H9 (cell line): ENCODE results near the gene TPD52L2. TPM values are rescaled to one million over a fixed set of nuclear protein-coding genes. Genes with fewer than 3 reads are reported as not detected.

Experiments
- DNase-seq: peaks from one replicate; pipeline ENCODE4 v3.0.0-alpha.2; 2017
- H2AFZ ChIP-seq: one replicate; pipeline ENCODE4 v1.6.1; 2013; ENCODE audit warnings: mild to moderate bottlenecking, low read length, control low read depth, moderate library complexity
- H2AK5ac ChIP-seq: 2 replicates; pipeline ENCODE4 v1.6.1; 2013; ENCODE audit warnings: low read length, control low read depth, mixed read lengths; ENCODE audit not compliant: insufficient read length
- H2BK120ac ChIP-seq: one replicate; pipeline ENCODE4 v1.6.1; 2013; ENCODE audit warnings: low read depth, mild to moderate bottlenecking, low read length, control low read depth, inconsistent platforms; ENCODE audit not compliant: poor library complexity, severe bottlenecking
- H2BK12ac ChIP-seq: 2 replicates; pipeline ENCODE4 v1.6.1; 2013; ENCODE audit warnings: low read length, control low read depth, mixed read lengths, low read depth; ENCODE audit not compliant: insufficient read length
- H2BK15ac ChIP-seq: 2 replicates; pipeline ENCODE4 v1.6.1; 2013; ENCODE audit warnings: low read depth, low read length, control low read depth
- H2BK20ac ChIP-seq: one replicate; pipeline ENCODE4 v1.6.1; 2013; ENCODE audit warnings: low read depth, mild to moderate bottlenecking, low read length, control low read depth, inconsistent platforms; ENCODE audit not compliant: poor library complexity, severe bottlenecking
- H2BK5ac ChIP-seq: 2 replicates; pipeline ENCODE4 v1.6.1; 2013; ENCODE audit warnings: low read length, control low read depth, mixed read lengths; ENCODE audit not compliant: insufficient read length
- H3K14ac ChIP-seq: 2 replicates; pipeline ENCODE4 v1.6.1; 2013; ENCODE audit warnings: low read length, control low read depth; ENCODE audit not compliant: insufficient read depth
- H3K18ac ChIP-seq: 2 replicates; pipeline ENCODE4 v1.6.1; 2013; ENCODE audit warnings: low read depth, mild to moderate bottlenecking, mixed read lengths, low read length, control low read depth; ENCODE audit not compliant: insufficient read length
- H3K23ac ChIP-seq: 2 replicates; pipeline ENCODE4 v1.6.1; 2013; ENCODE audit warnings: low read length, control low read depth, mixed read lengths, low read depth; ENCODE audit not compliant: insufficient read length
- H3K23me2 ChIP-seq: 2 replicates; pipeline ENCODE4 v1.6.1; 2013; ENCODE audit warnings: low read depth, mild to moderate bottlenecking, mixed read lengths, low read length, control low read depth; ENCODE audit not compliant: insufficient read length, poor library complexity, severe bottlenecking
- H3K27ac ChIP-seq: 2 replicates; pipeline ENCODE4 v1.5.1; 2013; ENCODE audit warnings: low read length, control low read depth, mixed read lengths, low read depth; ENCODE audit not compliant: insufficient read length
- H3K27me3 ChIP-seq: 2 replicates; pipeline ENCODE4 v1.6.1; 2013; ENCODE audit warnings: low read length, control low read depth, inconsistent platforms; ENCODE audit not compliant: insufficient read depth
- H3K4ac ChIP-seq: 2 replicates; pipeline ENCODE4 v1.6.1; 2013; ENCODE audit warnings: low read depth, mild to moderate bottlenecking, control low read depth, inconsistent platforms, low read length, moderate library complexity
- H3K4me1 ChIP-seq: 2 replicates; pipeline ENCODE4 v1.6.1; 2013; ENCODE audit warnings: low read length, control low read depth, inconsistent platforms; ENCODE audit not compliant: insufficient read depth
- H3K4me2 ChIP-seq: 2 replicates; pipeline ENCODE4 v1.6.1; 2013; ENCODE audit warnings: low read length, control low read depth, mixed read lengths; ENCODE audit not compliant: insufficient read length, insufficient read depth
- H3K56ac ChIP-seq: 2 replicates; pipeline ENCODE4 v1.6.1; 2013; ENCODE audit warnings: low read depth, mild to moderate bottlenecking, mixed read lengths, low read length, control low read depth; ENCODE audit not compliant: insufficient read length
- H3K79me1 ChIP-seq: 2 replicates; pipeline ENCODE4 v1.6.1; 2013; ENCODE audit warnings: low read depth, mild to moderate bottlenecking, moderate library complexity, low read length, control low read depth, inconsistent platforms; ENCODE audit not compliant: insufficient read depth, poor library complexity, severe bottlenecking
- H3K79me2 ChIP-seq: 2 replicates; pipeline ENCODE4 v1.6.1; 2013; ENCODE audit warnings: low read length, control low read depth, inconsistent platforms; ENCODE audit not compliant: insufficient read depth
- H3K9ac ChIP-seq: 2 replicates; pipeline ENCODE4 v1.6.1; 2013; ENCODE audit warnings: low read length, control low read depth, mixed read lengths; ENCODE audit not compliant: insufficient read length; ENCODE audit errors: extremely low read depth
- H3K9me3 ChIP-seq: one replicate; pipeline ENCODE4 v1.6.1; 2013; ENCODE audit warnings: low read depth, low read length, inconsistent platforms; ENCODE audit not compliant: control insufficient read depth
- H3T11ph ChIP-seq: one replicate; pipeline ENCODE4 v1.6.1; 2013; ENCODE audit warnings: mild to moderate bottlenecking, low read length, control low read depth, inconsistent platforms
- H4K20me1 ChIP-seq: one replicate; pipeline ENCODE4 v1.6.1; 2013; ENCODE audit not compliant: control insufficient read depth, insufficient read length, insufficient read depth
- H4K5ac ChIP-seq: 2 replicates; pipeline ENCODE4 v1.6.1; 2013; ENCODE audit warnings: low read depth, mild to moderate bottlenecking, mixed read lengths, low read length, control low read depth; ENCODE audit not compliant: insufficient read length
- H4K8ac ChIP-seq: replicated peaks from 2 replicates; pipeline ENCODE4 v1.6.1; 2013; ENCODE audit warnings: low read length, control low read depth, mixed read lengths, low read depth; ENCODE audit not compliant: insufficient read length
- H4K91ac ChIP-seq: 2 replicates; pipeline ENCODE4 v1.6.1; 2013; ENCODE audit warnings: low read depth, mild to moderate bottlenecking, moderate library complexity, mixed read lengths, low read length, control low read depth; ENCODE audit not compliant: insufficient read length
- H3K27ac Mint-ChIP-seq, 3 experiments: 2 replicates in 2 of 3; 3 replicates in 1 of 3; pipeline ENCODE4 v1.8.0; 2020 to 2021; ENCODE audit warnings: mixed read lengths in 3 of 3, mild to moderate bottlenecking in 1 of 3, moderate library complexity in 1 of 3
- H3K27me3 Mint-ChIP-seq: 2 replicates; pipeline ENCODE4 v1.8.0; 2021; ENCODE audit warnings: low read depth, mild to moderate bottlenecking, moderate library complexity, mixed read lengths
- H3K36me3 Mint-ChIP-seq, 3 experiments: 2 replicates in 2 of 3; 3 replicates in 1 of 3; pipeline ENCODE4 v1.8.0; 2020 to 2021; ENCODE audit warnings: low read depth in 3 of 3, mixed read lengths in 3 of 3; ENCODE audit not compliant: insufficient read depth in 1 of 3
- H3K4me1 Mint-ChIP-seq, 2 experiments: 2 replicates each; pipeline ENCODE4 v1.8.0; 2020; ENCODE audit warnings: mixed read lengths in 2 of 2
- H3K4me3 Mint-ChIP-seq, 2 experiments: 2 replicates in 1 of 2; 3 replicates in 1 of 2; pipeline ENCODE4 v1.8.0; 2020 to 2021; ENCODE audit warnings: mild to moderate bottlenecking in 2 of 2, mixed read lengths in 2 of 2, moderate library complexity in 1 of 2
- H3K9me3 Mint-ChIP-seq, 2 experiments: 2 replicates in 1 of 2; 3 replicates in 1 of 2; pipeline ENCODE4 v1.8.0; 2020; ENCODE audit warnings: mild to moderate bottlenecking in 2 of 2, mixed read lengths in 2 of 2, moderate library complexity in 1 of 2
- WGBS: extraction: QIAGEN DNeasy Blood & Tissue Kit; methylation state at CpG from one replicate; pipeline ENCODE4 v1.1.7; 2013; ENCODE audit warnings: missing lambda C conversion rate, low lambda C conversion rate, mixed read lengths; ENCODE audit not compliant: insufficient read length; ENCODE audit errors: extremely low coverage; 5-methylcytosine and 5-hydroxymethylcytosine counted together
- total RNA-seq: library from RNA; stranded (reverse); gene quantifications from 2 replicates; pipeline ENCODE4 v1.2.1, GENCODE V29; 2021
- TF ChIP-seq, protein P1 (sequence below): fragments of 200-600 bp; sonication (generic); conservative IDR thresholded peaks from 3 replicates; pipeline ENCODE4 v1.8.0; 2021; ENCODE audit warnings: antibody characterized with exemption, mild to moderate bottlenecking

The TPD52L2 gene
- total RNA-seq, 1 experiment from 2014 or later = 94.1 TPM

DNA sequence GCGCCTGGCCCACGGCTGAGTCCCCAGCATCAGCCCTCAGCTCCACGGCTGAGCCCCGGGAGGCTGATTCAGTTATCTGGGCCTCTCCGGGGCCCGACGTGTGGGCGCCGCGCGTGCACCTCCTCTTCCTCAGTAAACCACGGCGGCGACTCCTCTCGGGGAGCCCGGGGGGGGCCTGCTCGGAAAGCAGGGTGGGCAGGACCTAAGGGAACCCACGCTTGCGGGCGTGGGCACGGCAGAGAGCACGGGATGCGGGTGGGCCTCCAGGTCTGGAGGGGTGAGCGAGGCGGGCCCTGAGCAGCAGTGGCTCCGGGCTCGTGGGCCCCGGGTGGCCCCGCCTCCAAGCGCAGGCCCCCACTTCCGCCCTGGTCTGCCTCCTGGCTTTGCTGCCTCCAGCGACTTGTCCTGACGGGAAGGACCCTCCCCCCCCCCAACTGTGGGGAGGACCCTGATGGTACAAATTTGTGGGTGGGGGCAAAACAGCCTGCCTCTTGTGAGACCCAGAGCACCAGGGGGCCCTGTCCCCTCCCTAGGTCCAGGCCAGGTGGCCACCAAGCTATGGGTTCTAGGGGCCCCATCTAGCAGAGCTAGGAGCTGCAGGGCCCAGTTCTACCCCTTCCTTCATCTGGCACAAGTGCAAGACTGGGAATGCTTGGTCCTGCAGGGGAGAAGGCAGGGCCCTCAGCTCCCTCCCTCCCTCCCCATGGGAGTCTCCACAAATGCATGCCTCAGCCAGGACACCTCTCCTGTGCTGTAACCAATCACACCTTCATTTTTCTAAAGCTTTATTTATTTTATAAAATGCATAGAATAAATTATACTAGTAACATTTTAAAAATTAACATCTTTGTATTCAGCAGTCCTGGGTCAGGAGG lies 74.2 kb downstream of the TPD52L2 start:
- Histone ChIP-seq H3K23me2 (peaks cover 13% of the 10 kb centered on the region), H3K9me3 (no peaks in the 10 kb centered on the region), H3T11ph (no peak overlapping the region), H3K79me2 (0 out of 2 replicates have a peak, but pooled peaks cover 4% of the 10 kb centered on the region), H4K8ac (no peak overlapping the region), H3K4me1 (no peaks in the 10 kb centered on the region), H3K14ac (0 out of 2 replicates have a peak overlapping the region, but pooled peaks have one; percentile 38), H2AFZ (no peak overlapping the region), H2BK5ac (no peak overlapping the region), H3K18ac (no peak overlapping the region), H2BK15ac (no peak overlapping the region), H3K27ac (no peak overlapping the region), H3K27me3 (no peaks in the 10 kb centered on the region), H3K4ac (no peak overlapping the region), H4K20me1 (no peaks in the 10 kb centered on the region), H2BK12ac (no peak overlapping the region), H4K91ac (no peak overlapping the region), H4K5ac (no peak overlapping the region), H3K56ac (no peak overlapping the region), H3K9ac (no peak overlapping the region), H3K4me2 (peak overlapping the region; percentile 10), H3K23ac (no peak overlapping the region), H2BK20ac (no peak overlapping the region), H2AK5ac (no peak overlapping the region), H3K79me1 (no peaks in the 10 kb centered on the region), H2BK120ac (no peak overlapping the region)
- DNase-seq = peak; percentile 56
- H3K9me3 Mint-ChIP-seq = no peaks in the 10 kb centered on the region
- peaks cover 2 to 30% (median 27%) of the 10 kb centered on the region in 3 experiments; a peak in 6 of 7 replicates for H3K36me3 Mint-ChIP-seq
- no peaks in the 10 kb centered on the region for H3K27me3 Mint-ChIP-seq
- no peak overlapping the region for H3K4me3 Mint-ChIP-seq
- H3K27ac Mint-ChIP-seq = no peak overlapping the region
- H3K4me1 Mint-ChIP-seq = peaks cover 3 to 9% of the 10 kb centered on the region in 2 experiments
- TF ChIP-seq, protein P1, sequence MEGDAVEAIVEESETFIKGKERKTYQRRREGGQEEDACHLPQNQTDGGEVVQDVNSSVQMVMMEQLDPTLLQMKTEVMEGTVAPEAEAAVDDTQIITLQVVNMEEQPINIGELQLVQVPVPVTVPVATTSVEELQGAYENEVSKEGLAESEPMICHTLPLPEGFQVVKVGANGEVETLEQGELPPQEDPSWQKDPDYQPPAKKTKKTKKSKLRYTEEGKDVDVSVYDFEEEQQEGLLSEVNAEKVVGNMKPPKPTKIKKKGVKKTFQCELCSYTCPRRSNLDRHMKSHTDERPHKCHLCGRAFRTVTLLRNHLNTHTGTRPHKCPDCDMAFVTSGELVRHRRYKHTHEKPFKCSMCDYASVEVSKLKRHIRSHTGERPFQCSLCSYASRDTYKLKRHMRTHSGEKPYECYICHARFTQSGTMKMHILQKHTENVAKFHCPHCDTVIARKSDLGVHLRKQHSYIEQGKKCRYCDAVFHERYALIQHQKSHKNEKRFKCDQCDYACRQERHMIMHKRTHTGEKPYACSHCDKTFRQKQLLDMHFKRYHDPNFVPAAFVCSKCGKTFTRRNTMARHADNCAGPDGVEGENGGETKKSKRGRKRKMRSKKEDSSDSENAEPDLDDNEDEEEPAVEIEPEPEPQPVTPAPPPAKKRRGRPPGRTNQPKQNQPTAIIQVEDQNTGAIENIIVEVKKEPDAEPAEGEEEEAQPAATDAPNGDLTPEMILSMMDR = no peak
- WGBS = no CpG with 5 or more reads among the region's 33 CpGs
